OCI-LY3 (cell line): Measurements from ENCODE around the gene MRPL21.

Experiments
- H2AFZ ChIP-seq: fragments of 200-600, 300-600 bp; shearing (Covaris generic); 2 replicates; pipeline ENCODE4 v1.6.0; 2014; ENCODE audit warnings: antibody characterized with exemption, low read depth, low read length
- H3K27ac ChIP-seq: fragments of 200-600, 300-600 bp; sonication (generic); 2 replicates; pipeline ENCODE4 v1.5.1; 2014; ENCODE audit warnings: mild to moderate bottlenecking, low read length, moderate library complexity, mixed read lengths
- H3K27me3 ChIP-seq: fragments of 200-600, 300-600 bp; sonication (generic); 2 replicates; pipeline ENCODE4 v1.6.1; 2014; ENCODE audit warnings: low read depth, low read length, mixed read lengths
- H3K36me3 ChIP-seq: fragments of 200-600, 300-600 bp; sonication (generic); replicated peaks from 2 replicates; pipeline ENCODE3; 2014; ENCODE audit warnings: low read depth, low read length, mixed read lengths
- H3K4me1 ChIP-seq: fragments of 300-600, 200-600 bp; sonication (generic); 2 replicates; pipeline ENCODE4 v1.6.1; 2014; ENCODE audit warnings: low read length, mixed read lengths
- H3K4me2 ChIP-seq: fragments of 200-600, 300-600 bp; sonication (generic); 2 replicates; pipeline ENCODE4 v1.6.1; 2014; ENCODE audit warnings: low read length, mixed read lengths
- H3K4me3 ChIP-seq: fragments of 300-600, 200-600 bp; sonication (generic); 2 replicates; pipeline ENCODE4 v1.5.1; 2014; ENCODE audit warnings: antibody characterized with exemption, mild to moderate bottlenecking, low read length, moderate library complexity
- H3K79me2 ChIP-seq: fragments of 300-600, 200-600 bp; shearing (Covaris generic); 2 replicates; pipeline ENCODE4 v1.6.1; 2014; ENCODE audit warnings: mild to moderate bottlenecking, low read length, mixed read lengths
- H3K9ac ChIP-seq: fragments of 300-600, 200-600 bp; shearing (Covaris generic); 2 replicates; pipeline ENCODE4 v1.6.0; 2014; ENCODE audit warnings: mild to moderate bottlenecking, low read length, moderate library complexity
- H3K9me3 ChIP-seq: fragments of 200-600, 300-600 bp; shearing (Covaris generic); 2 replicates; pipeline ENCODE4 v1.6.1; 2014; ENCODE audit warnings: low read length, mixed read lengths; ENCODE audit not compliant: insufficient read depth
- H4K20me1 ChIP-seq: fragments of 200-600, 300-600 bp; sonication (generic); 2 replicates; pipeline ENCODE4 v1.6.1; 2016; ENCODE audit warnings: low read length, mixed read lengths; ENCODE audit not compliant: insufficient read depth
- EZH2phosphoT487 ChIP-seq: fragments of 200-600 bp; shearing (Covaris generic); IDR thresholded peaks from 2 replicates; pipeline ENCODE4 v1.6.1; 2018; ENCODE audit warnings: antibody characterized with exemption, mixed run types, low read depth
- TF ChIP-seq, protein P1 (sequence below): fragments of 200-600, 300-600 bp; sonication (generic); IDR thresholded peaks from 2 replicates; pipeline ENCODE4 v1.5.1; 2014; ENCODE audit warnings: antibody characterized with exemption, low read length, low read depth

MRPL21 gene

GRCh38 chr11:68903288-68904247 is at the start of gene MRPL21, which contains the start of gene IGHMBP2:
TSS of gene MRPL21 (minus strand) at chr11:68903832. CDS start at chr11:68903810, 22 bp downstream.
TSS of gene IGHMBP2 (plus strand) at chr11:68903891. CDS start at chr11:68903953, 62 bp downstream.
- Histone ChIP-seq H4K20me1 (no peaks in the 10 kb centered on the region; the same call in 1 of the 2 replicates), H2AFZ (peak within 1 kb of the TSS; percentile 85), H3K36me3 (peaks cover 13% of the 10 kb centered on the region), H3K27me3 (no peaks in the 10 kb centered on the region), H3K27ac (peak within 1 kb of the TSS; percentile 38), H3K9ac (peak within 1 kb of the TSS; percentile 85), H3K4me3 (peak within 1 kb of the TSS; percentile 92), H3K4me2 (peak within 1 kb of the TSS; percentile 89), H3K79me2 (peaks cover 76% of the 10 kb centered on the region), H3K4me1 (peaks cover 19% of the 10 kb centered on the region), H3K9me3 (no peaks in the 10 kb centered on the region)
- TF ChIP-seq, protein P1, sequence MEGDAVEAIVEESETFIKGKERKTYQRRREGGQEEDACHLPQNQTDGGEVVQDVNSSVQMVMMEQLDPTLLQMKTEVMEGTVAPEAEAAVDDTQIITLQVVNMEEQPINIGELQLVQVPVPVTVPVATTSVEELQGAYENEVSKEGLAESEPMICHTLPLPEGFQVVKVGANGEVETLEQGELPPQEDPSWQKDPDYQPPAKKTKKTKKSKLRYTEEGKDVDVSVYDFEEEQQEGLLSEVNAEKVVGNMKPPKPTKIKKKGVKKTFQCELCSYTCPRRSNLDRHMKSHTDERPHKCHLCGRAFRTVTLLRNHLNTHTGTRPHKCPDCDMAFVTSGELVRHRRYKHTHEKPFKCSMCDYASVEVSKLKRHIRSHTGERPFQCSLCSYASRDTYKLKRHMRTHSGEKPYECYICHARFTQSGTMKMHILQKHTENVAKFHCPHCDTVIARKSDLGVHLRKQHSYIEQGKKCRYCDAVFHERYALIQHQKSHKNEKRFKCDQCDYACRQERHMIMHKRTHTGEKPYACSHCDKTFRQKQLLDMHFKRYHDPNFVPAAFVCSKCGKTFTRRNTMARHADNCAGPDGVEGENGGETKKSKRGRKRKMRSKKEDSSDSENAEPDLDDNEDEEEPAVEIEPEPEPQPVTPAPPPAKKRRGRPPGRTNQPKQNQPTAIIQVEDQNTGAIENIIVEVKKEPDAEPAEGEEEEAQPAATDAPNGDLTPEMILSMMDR = no peak
- TF ChIP-seq EZH2phosphoT487 = no peak

GRCh38 chr11:68950762-68951161 is 47.1 kb upstream of the MRPL21 start:
- H3K4me3 ChIP-seq = no peak overlapping the region
- no peaks in the 10 kb centered on the region for H3K27me3 ChIP-seq

GRCh38 chr11:68950270-68950669 is 46.6 kb upstream of the MRPL21 start:
- Histone ChIP-seq H4K20me1 (no peaks in the 10 kb centered on the region), H3K4me2 (no peak overlapping the region), H3K9ac (no peak overlapping the region), H3K9me3 (no peaks in the 10 kb centered on the region), H3K4me1 (no peaks in the 10 kb centered on the region), H3K27ac (no peak overlapping the region), H3K4me3 (no peak overlapping the region), H3K79me2 (no peaks in the 10 kb centered on the region), H3K27me3 (no peaks in the 10 kb centered on the region), H3K36me3 (no peaks in the 10 kb centered on the region), H2AFZ (no peak overlapping the region)
- TF ChIP-seq, protein P1 = peak; percentile 26; the same call in 1 of the 2 replicates
- no peak for TF ChIP-seq EZH2phosphoT487

More at GRCh38 chr11:68950762-68951161, 47.1 kb upstream of the MRPL21 start:
- H2AFZ ChIP-seq = no peak overlapping the region
- no peaks in the 10 kb centered on the region for H3K79me2 ChIP-seq
- H3K9me3 ChIP-seq = no peaks in the 10 kb centered on the region
- TF ChIP-seq, protein P1 = no peak
- TF ChIP-seq EZH2phosphoT487 = no peak
- H3K36me3 ChIP-seq = no peaks in the 10 kb centered on the region
- no peak overlapping the region for H3K27ac ChIP-seq
- H3K4me2 ChIP-seq = no peak overlapping the region
- no peaks in the 10 kb centered on the region for H4K20me1 ChIP-seq
- no peaks in the 10 kb centered on the region for H3K4me1 ChIP-seq
- H3K9ac ChIP-seq = no peak overlapping the region

GRCh38 chr11:68948935-68949334 is 45.3 kb upstream of the MRPL21 start:
- Histone ChIP-seq H3K4me2 (no peak overlapping the region), H4K20me1 (no peaks in the 10 kb centered on the region), H3K9ac (no peak overlapping the region), H3K4me1 (no peaks in the 10 kb centered on the region), H3K9me3 (no peaks in the 10 kb centered on the region), H3K27ac (no peak overlapping the region), H3K4me3 (no peak overlapping the region), H2AFZ (no peak overlapping the region), H3K79me2 (no peaks in the 10 kb centered on the region), H3K36me3 (no peaks in the 10 kb centered on the region), H3K27me3 (no peaks in the 10 kb centered on the region)
- TF ChIP-seq, protein P1 = no peak
- TF ChIP-seq EZH2phosphoT487 = no peak
